ENCODE measurements around the gene NUP133. TPM values are rescaled to one million over a fixed set of nuclear protein-coding genes. Genes with fewer than 3 reads are reported as not detected.

NUP133 gene
- total RNA-seq, 2 experiments from 2014 or later, result 53.9 to 57.2 TPM

DNA sequence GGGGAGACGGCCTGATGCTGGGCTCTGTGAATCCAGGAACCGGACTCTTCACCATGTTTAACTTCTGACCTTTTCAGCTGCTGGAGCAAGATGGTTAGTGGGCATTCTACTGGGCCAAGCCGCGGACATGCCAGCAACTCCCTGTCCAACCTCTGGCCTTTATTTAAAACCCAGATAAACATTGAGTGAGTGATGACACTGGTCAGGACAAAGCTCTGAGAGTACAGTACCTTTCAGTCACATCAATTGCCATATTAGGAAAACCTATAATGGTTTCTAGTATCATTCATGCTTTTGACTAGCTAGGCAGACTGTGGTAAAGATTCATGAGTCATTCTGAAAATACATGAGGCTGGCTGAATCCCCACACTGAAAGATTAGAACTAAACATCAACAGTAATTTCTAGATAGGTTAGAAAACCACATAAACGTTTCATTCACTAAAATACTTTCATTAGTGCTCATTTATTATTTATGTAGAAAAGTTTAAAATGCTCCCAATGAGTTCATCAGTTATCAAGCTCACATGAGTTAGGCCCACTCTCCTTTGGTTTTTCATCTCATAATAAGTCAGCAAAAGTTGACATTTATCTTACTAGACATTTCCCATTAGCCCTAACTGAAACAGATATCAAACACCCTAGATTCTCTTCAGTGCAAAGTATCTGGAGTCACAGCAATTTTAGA lies 67.1 kb downstream of the NUP133 start:
- CTCF ChIA-PET, result interaction anchor here (0.5 to 2.0 kb wide), 6 partner anchors 10 to 185 kb away, joined by 3 to 8 read pairs (median 4); no protein-coding TSS in a partner anchor

GRCh38 chr1:229438021-229438420 lies 70.1 kb downstream of the NUP133 start:
- Mint-ChIP-seq H3K27ac (no peak overlapping the region), H3K4me3 (no peak overlapping the region), H3K4me1 (ENCODE audit: low read depth) (peaks cover 34% of the 10 kb centered on the region), H3K27me3 (ENCODE audit: low read depth) (peaks cover 36% of the 10 kb centered on the region), H3K36me3 (ENCODE audit: low read depth) (peaks cover 17% of the 10 kb centered on the region), H3K9me3 (no peaks in the 10 kb centered on the region)
- intact Hi-C loops (cut with micrococcal nuclease), result no loop called here
- CTCF ChIA-PET, result no interaction called here
- DNase-seq, result no peak

More for the DNA sequence above, 67.1 kb downstream of the NUP133 start:
- H3K36me3 Mint-ChIP-seq (ENCODE audit: low read depth), result peaks cover 32% of the 10 kb centered on the region
- peak; percentile 44 for DNase-seq
- peaks cover 28% of the 10 kb centered on the region for H3K4me1 Mint-ChIP-seq (ENCODE audit: low read depth)
- peak overlapping the region; percentile 68 for H3K27ac Mint-ChIP-seq
- H3K9me3 Mint-ChIP-seq, result no peaks in the 10 kb centered on the region
- intact Hi-C loops (cut with micrococcal nuclease), result loop anchor here (1.0 to 2.0 kb wide), 11 partner anchors 30 to 663 kb away; partner anchors contain the start of genes CCSAP, NUP133 and RAB4A
- no peak overlapping the region for H3K4me3 Mint-ChIP-seq
- peaks cover 13% of the 10 kb centered on the region for H3K27me3 Mint-ChIP-seq (ENCODE audit: low read depth)

GRCh38 chr1:229437443-229437842 lies 70.7 kb downstream of the NUP133 start:
- Mint-ChIP-seq H3K4me3 (no peak overlapping the region), H3K4me1 (ENCODE audit: low read depth) (peaks cover 34% of the 10 kb centered on the region), H3K9me3 (no peaks in the 10 kb centered on the region), H3K36me3 (ENCODE audit: low read depth) (peaks cover 15% of the 10 kb centered on the region), H3K27me3 (ENCODE audit: low read depth) (peaks cover 40% of the 10 kb centered on the region), H3K27ac (no peak overlapping the region)
- intact Hi-C loops (cut with micrococcal nuclease), result no loop called here
- CTCF ChIA-PET, result no interaction called here
- DNase-seq, result no peak

- Mint-ChIP-seq H3K27me3 (ENCODE audit: low read depth) (peaks cover 52% of the 10 kb centered on the region), H3K4me3 (no peak overlapping the region), H3K27ac (no peak overlapping the region), H3K4me1 (ENCODE audit: low read depth) (peaks cover 34% of the 10 kb centered on the region), H3K36me3 (ENCODE audit: low read depth) (peaks cover 15% of the 10 kb centered on the region), H3K9me3 (no peaks in the 10 kb centered on the region)
- CTCF ChIA-PET, result no interaction called here
- intact Hi-C loops (cut with micrococcal nuclease), result no loop called here
- DNase-seq, result no peak
Measured at GRCh38 chr1:229436201-229436600, 71.9 kb downstream of the NUP133 start.

GRCh38 chr1:229434641-229435051 lies 73.5 kb downstream of the NUP133 start:
- peaks cover 66% of the 10 kb centered on the region for H3K27me3 Mint-ChIP-seq (ENCODE audit: low read depth)
- CTCF ChIA-PET, result no interaction called here

GRCh38 chr1:229434005-229434640 lies 74.0 kb downstream of the NUP133 start, which contains the start of gene ACTA1:
ACTA1 (minus strand) TSS chr1:229434094; CDS start chr1:229433115, 979 bp downstream.
- Mint-ChIP-seq H3K4me3 (no peak within 1 kb of the TSS), H3K27me3 (ENCODE audit: low read depth) (peaks cover 66% of the 10 kb centered on the region), H3K27ac (no peak within 1 kb of the TSS), H3K9me3 (no peaks in the 10 kb centered on the region), H3K4me1 (ENCODE audit: low read depth) (peaks cover 27% of the 10 kb centered on the region), H3K36me3 (ENCODE audit: low read depth) (peaks cover 3% of the 10 kb centered on the region)
- CTCF ChIA-PET, result no interaction called here
- no peak for DNase-seq
- intact Hi-C loops (cut with micrococcal nuclease), result no loop called here

More at GRCh38 chr1:229434641-229435051, 73.5 kb downstream of the NUP133 start:
- no peak overlapping the region for H3K4me3 Mint-ChIP-seq
- H3K36me3 Mint-ChIP-seq (ENCODE audit: low read depth), result peaks cover 4% of the 10 kb centered on the region
- no peak for DNase-seq
- intact Hi-C loops (cut with micrococcal nuclease), result no loop called here
- H3K27ac Mint-ChIP-seq, result no peak overlapping the region
- peaks cover 27% of the 10 kb centered on the region for H3K4me1 Mint-ChIP-seq (ENCODE audit: low read depth)
- H3K9me3 Mint-ChIP-seq, result no peaks in the 10 kb centered on the region

DNA sequence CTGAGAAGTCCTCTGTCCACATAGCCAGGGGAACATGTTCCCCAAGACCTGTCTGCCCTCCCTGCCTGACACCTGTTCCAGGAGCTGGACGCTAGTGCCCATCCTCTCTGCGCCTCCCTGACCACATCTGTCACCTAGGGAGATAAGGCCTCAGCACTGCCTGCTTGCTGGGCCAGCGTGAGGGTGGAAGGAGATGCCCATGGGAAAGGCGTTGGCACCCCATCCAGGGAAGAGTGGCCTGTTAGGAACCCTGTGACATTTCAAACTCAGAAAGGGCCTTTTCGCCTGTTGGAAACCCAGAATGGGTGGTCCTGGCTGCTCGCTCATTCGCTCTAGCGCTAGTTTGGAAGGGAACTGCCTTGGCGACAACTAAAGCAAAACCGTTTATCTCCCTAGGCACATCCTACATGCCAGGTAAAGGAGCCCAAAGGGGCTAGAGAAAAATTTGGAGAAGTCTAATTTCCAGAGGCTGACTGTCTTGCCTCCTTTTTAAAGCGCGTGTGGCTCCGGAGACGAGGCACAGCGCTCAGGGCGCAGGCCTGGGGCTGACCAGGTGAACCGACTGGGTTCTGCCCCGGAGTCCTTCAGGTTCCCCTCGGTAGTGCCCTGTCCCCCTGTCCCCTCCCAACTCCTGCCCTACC lies 74.7 kb downstream of the NUP133 start:
- Mint-ChIP-seq H3K4me1 (ENCODE audit: low read depth) (peaks cover 24% of the 10 kb centered on the region), H3K9me3 (no peaks in the 10 kb centered on the region), H3K4me3 (no peak overlapping the region), H3K27me3 (ENCODE audit: low read depth) (peaks cover 66% of the 10 kb centered on the region), H3K36me3 (ENCODE audit: low read depth) (no peaks in the 10 kb centered on the region), H3K27ac (no peak overlapping the region)
- intact Hi-C loops (cut with micrococcal nuclease), result no loop called here
- DNase-seq, result no peak
- CTCF ChIA-PET, result no interaction called here

DNA sequence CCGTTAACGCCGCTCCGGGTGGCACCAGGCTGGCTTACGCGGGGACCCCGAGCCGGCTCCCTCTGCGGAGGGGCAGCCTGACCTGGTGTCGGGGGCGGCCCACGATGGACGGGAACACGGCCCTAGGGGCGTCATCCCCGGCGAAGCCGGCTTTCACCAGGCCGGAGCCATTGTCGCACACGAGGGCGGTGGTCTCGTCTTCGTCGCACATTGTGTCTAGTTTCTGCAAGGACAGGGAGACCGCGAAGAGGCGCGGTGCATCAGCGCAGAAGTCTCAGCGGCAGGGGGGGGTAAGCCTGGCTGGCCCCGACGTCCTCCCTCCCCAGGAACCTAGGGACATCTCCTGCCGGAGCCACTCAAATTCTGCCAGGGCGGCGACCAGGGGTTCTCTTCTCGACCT lies 75.2 kb downstream of the NUP133 start:
- H3K4me3 Mint-ChIP-seq, result no peak overlapping the region
- no peak overlapping the region for H3K27ac Mint-ChIP-seq
- no peak for DNase-seq
- intact Hi-C loops (cut with micrococcal nuclease), result no loop called here
- H3K4me1 Mint-ChIP-seq (ENCODE audit: low read depth), result peaks cover 24% of the 10 kb centered on the region
- H3K9me3 Mint-ChIP-seq, result no peaks in the 10 kb centered on the region
- no peaks in the 10 kb centered on the region for H3K36me3 Mint-ChIP-seq (ENCODE audit: low read depth)
- CTCF ChIA-PET, result no interaction called here
- H3K27me3 Mint-ChIP-seq (ENCODE audit: low read depth), result peaks cover 70% of the 10 kb centered on the region

GRCh38 chr1:229432116-229432461 lies 76.1 kb downstream of the NUP133 start:
- H3K4me1 Mint-ChIP-seq (ENCODE audit: low read depth), result peaks cover 24% of the 10 kb centered on the region
- DNase-seq, result no peak
- no peaks in the 10 kb centered on the region for H3K36me3 Mint-ChIP-seq (ENCODE audit: low read depth)
- CTCF ChIA-PET, result no interaction called here
- no peak overlapping the region for H3K4me3 Mint-ChIP-seq
- peaks cover 76% of the 10 kb centered on the region for H3K27me3 Mint-ChIP-seq (ENCODE audit: low read depth)
- H3K9me3 Mint-ChIP-seq, result no peaks in the 10 kb centered on the region
- intact Hi-C loops (cut with micrococcal nuclease), result no loop called here
- H3K27ac Mint-ChIP-seq, result no peak overlapping the region

GRCh38 chr1:229431284-229432115 lies 76.6 kb downstream of the NUP133 start:
- CTCF ChIA-PET, result interaction anchor here (1.0 to 1.7 kb wide), 2 partner anchors 9 to 175 kb away, joined by 3 to 5 read pairs; no protein-coding TSS in a partner anchor
- no peak for DNase-seq
- peaks cover 76% of the 10 kb centered on the region for H3K27me3 Mint-ChIP-seq (ENCODE audit: low read depth)
- H3K9me3 Mint-ChIP-seq, result no peaks in the 10 kb centered on the region
- no peak overlapping the region for H3K27ac Mint-ChIP-seq
- peaks cover 24% of the 10 kb centered on the region for H3K4me1 Mint-ChIP-seq (ENCODE audit: low read depth)
- H3K4me3 Mint-ChIP-seq, result peak overlapping the region; percentile 59
- intact Hi-C loops (cut with micrococcal nuclease), result no loop called here
- no peaks in the 10 kb centered on the region for H3K36me3 Mint-ChIP-seq (ENCODE audit: low read depth)

GRCh38 chr1:229430761-229431283 lies 77.3 kb downstream of the NUP133 start:
- no peaks in the 10 kb centered on the region for H3K36me3 Mint-ChIP-seq (ENCODE audit: low read depth)

DNA sequence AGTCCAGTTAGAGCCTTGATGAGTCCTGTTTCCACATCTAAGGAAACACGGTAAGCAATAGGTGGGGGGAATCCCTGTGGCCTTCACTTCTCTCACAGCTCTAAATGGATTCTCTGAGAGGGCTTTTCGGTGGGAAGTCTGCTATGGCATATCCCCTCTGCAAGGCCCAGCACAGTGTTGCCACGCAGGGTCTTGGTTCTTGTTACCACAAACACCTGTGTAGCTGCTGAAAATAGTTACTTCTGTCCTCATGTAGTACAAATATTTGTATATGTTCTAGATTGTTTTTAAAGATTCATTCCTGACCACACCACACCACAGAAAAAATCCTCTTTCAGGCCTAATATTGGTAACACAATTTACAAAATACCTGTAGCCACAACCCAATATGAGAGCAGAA lies 79.9 kb downstream of the NUP133 start:
- Mint-ChIP-seq H3K4me1 (ENCODE audit: low read depth) (peaks cover 19% of the 10 kb centered on the region), H3K36me3 (ENCODE audit: low read depth) (peaks cover 3% of the 10 kb centered on the region), H3K4me3 (no peak overlapping the region), H3K27ac (no peak overlapping the region), H3K9me3 (peaks cover 2% of the 10 kb centered on the region), H3K27me3 (ENCODE audit: low read depth) (peaks cover 66% of the 10 kb centered on the region)
- intact Hi-C loops (cut with micrococcal nuclease), result no loop called here
- DNase-seq, result no peak
- CTCF ChIA-PET, result no interaction called here

More at GRCh38 chr1:229430761-229431283, 77.3 kb downstream of the NUP133 start:
- Mint-ChIP-seq H3K4me3 (peak overlapping the region; percentile 59), H3K27me3 (ENCODE audit: low read depth) (peaks cover 71% of the 10 kb centered on the region), H3K4me1 (ENCODE audit: low read depth) (peaks cover 24% of the 10 kb centered on the region), H3K9me3 (no peaks in the 10 kb centered on the region), H3K27ac (no peak overlapping the region)
- peak; percentile 67 for DNase-seq
- intact Hi-C loops (cut with micrococcal nuclease), result no loop called here
- CTCF ChIA-PET, result interaction anchor here (1.0 to 2.3 kb wide), 3 partner anchors 10 to 174 kb away, joined by 3 to 8 read pairs (median 5); no protein-coding TSS in a partner anchor
